ENCODE results near the gene C1QTNF3.
A peak's percentile ranks its signal among the peaks of the same experiment; 100 is the strongest.

C1QTNF3 gene

DNA sequence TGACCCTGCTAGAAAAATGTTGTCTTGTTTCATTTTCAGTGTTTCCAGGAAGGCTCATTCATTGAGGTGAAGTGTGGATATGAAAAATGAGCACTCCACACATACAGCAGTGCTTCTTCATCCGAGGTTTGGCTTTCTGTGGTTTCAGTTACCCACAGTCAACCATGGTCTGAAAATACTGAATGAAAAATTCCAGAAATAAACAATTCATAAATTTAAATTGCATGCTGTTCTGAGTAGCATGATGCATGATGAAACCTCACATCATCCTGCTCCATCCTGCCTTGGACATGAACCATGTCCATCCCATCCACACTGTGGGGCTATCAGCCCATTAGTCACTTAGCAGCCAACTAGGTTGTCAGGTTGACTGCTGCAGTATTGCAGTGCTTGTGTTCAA is 48.2 kb downstream of the C1QTNF3 start:
- no peak for DNase-seq

DNA sequence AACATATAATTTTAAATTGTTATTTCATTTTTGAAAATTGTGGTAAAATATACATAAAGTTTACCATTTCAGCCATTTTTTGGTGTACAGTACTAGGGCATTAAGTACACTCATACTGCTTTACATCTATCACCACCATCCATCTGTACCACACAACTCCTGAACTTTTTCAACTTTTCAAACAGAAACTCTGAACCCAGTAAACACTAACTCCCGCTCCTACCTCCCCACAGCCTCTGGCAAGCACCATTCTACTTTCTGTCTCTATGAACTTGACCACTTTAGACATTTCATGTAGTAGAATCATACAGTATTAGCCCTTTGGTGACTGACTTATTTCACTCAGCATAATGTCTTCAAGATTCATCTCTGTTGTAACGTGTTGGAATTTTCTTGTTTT is 50.1 kb downstream of the C1QTNF3 start:
- DNase-seq, result no peak

DNA sequence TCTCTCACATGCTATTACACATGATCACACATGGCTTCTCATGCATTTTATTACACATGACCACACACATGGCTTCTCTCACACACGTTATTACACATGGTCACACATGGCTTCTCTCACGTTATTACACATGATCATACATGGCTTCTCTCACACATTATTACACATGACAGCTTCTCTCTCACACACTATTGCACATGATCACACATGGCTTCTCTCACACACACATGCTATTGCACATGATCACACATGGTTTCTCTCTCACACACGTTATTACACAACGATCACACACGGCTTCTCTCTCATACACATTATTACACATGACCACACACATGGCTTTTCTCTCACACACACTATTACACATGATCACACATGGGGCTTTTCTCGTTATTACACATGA is 57.6 kb downstream of the C1QTNF3 start:
- no peak for DNase-seq

DNA sequence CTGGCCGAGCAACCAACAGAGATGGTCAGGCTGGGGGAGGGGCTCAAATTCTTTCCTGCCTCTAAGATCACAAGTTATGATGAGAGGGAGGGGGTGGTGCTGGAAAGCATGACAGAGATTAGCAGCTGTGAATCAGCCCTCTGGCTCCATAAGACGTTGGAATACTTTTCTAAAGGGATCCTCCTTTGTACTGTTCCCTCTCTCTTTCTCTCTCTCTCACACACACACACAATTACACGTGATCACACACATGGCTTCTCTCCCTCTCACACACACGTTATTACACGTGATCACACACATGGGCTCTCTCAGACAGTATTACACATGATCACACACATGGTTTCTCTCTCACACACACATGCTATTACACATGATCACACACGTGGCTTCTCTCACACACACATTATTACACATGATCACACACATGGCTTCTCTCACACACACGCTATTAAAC is 58.3 kb downstream of the C1QTNF3 start, which contains the start of gene SLC45A2:
Gene SLC45A2 (minus strand): TSS at position 23 of the 454 bp plus-strand sequence. CDS start 110 bp downstream, outside the sequence.
- no peak for DNase-seq

DNA sequence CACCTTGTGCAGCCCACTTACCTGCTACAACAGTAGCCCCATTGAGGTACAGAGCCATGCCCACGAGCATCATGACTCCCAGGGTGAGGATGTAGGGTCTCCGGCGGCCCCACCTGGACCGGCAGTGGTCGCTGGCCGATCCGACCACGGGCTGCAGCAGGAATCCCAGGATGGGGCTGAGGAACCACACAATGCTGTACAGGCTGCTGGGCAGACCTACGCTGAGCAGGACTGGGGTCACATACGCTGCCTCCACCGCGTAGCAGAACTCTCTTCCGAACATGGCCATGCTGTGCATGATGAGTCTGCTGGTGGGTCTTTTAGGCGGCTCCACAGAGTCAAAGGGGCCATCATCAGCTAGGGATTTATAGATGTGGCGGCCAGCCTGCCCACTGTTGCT is 58.8 kb downstream of the C1QTNF3 start:
- no peak for DNase-seq

DNA sequence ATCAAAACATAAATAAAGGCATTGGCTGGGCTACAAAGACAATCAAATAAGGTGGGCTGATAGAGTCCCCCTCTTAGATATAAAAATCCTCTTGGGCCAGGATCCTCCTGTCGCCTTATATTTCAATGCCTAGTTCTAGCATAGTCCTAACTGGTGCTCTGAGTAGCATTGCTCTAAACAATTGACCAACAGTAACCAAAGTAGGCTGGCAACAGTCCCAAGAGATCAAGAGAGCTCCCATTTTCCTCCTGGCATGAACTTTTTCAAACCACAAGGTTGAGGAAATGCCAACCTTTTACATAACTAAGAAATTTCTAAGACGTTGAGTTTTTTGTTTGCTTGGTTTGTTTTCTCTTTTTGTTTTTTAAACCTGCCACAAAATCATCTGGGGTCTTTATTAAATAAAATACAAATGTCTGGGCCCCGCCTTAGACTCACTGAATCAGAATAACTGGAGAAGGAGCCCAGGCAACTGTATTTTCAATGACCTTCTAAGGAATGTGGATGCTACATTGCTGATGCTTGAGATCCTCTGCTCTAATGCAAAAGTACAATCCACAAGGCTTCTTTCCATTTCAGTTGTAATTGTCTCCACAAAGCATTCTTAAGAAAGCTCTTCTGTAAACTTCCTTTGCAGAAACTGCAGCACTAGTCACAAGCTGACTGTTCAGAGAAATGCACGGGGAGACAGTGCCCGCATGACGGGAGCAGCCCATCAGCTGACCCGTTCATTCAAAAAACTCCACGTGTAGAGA is 61.4 kb downstream of the C1QTNF3 start:
- DNase-seq, result no peak

DNA sequence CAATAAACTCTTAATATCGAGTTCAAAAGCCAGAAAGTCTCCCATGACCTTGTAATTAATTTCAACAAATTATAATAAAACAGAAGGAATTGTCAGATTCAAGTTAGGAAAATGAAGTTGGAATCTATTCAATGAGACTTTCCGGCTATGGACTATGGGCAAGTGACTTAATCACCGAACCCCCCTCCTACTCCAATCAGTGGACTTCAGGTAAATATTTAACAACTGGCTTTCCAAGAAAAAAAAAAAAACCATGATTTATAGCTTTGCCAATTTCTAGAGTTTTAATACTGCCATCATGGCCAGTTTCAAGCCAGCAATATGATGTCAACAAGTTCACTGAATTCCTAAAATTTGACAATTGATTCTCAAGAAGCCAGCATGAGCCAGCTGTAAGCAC is 63.0 kb downstream of the C1QTNF3 start:
- no peak for DNase-seq

DNA sequence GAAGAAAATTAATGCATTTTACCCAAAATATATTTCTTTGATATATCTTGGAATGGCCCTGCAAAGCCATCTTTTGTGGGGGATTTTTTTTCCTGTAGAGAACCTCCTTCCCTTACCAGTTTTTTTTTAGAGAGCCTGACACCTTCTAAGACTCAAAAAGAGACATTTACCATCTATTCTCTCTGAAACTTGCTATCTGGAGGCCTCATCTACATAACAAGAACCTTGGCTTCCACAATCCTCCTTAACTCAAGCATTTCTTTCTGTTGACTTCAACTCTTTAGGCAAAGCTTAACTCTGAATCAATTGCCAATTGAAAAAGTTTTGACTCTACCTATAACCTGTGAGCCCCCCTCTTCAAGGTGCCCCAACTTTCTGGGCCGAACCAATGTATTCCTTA is 64.7 kb downstream of the C1QTNF3 start:
- DNase-seq, result no peak

DNA sequence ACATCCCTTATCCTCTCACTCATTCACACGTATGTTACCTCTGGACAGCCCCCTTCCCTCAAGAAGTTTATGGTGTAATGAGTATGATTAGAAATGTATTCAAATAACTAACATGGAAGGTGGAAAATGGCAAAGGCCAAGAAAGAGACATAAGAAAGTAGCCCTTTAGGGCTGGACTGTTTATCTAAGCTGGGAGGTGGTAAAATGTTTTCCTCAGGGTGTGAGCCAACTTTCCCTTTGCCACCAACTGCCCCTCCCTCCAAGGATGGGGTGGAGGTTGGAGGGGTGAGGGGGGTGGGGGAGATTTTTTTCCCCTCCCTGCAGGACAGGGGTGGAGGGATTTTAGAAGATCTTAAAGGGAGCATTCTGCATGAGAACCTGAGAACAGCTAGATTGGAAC is 66.7 kb downstream of the C1QTNF3 start:
- no peak for DNase-seq

DNA sequence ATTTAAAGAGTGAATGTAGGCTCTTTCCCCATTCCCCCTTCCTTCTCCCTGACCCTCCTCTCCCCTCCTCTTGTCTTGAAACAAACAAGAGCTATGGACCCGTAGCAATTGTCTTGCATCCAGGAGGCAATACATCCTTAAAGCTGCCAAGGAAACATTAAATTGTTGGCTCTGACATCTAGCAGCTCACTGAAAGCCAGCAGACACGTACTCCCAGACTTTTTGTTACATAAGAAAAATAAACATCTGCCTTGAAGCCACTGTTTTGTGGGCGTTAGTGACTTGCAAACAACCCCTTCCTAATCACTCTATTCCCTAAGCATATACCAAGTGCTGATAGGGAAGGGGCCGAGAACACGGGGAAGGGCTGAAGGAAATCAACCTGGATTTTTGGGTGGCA is 67.2 kb downstream of the C1QTNF3 start:
- DNase-seq, result no peak

DNA sequence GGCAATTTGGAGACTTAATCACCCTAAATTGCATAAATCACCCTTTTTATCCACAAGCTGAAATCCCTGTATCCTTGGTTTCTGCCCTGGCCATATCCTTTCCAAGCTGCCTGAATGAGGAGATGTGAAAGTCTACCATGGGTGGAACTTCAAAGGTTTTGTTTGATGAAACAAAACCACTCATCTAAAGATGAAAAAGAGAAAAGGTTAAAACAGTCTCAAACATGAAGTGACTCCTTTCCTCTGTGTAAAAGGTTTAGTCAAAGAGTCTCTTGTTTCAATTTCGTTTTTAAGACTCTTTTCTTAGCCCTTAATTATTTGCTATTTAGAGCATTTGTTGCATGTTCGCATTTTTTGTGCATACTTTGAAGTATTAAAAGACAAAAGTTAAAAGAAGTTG is 69.7 kb downstream of the C1QTNF3 start:
- no peak for DNase-seq

DNA sequence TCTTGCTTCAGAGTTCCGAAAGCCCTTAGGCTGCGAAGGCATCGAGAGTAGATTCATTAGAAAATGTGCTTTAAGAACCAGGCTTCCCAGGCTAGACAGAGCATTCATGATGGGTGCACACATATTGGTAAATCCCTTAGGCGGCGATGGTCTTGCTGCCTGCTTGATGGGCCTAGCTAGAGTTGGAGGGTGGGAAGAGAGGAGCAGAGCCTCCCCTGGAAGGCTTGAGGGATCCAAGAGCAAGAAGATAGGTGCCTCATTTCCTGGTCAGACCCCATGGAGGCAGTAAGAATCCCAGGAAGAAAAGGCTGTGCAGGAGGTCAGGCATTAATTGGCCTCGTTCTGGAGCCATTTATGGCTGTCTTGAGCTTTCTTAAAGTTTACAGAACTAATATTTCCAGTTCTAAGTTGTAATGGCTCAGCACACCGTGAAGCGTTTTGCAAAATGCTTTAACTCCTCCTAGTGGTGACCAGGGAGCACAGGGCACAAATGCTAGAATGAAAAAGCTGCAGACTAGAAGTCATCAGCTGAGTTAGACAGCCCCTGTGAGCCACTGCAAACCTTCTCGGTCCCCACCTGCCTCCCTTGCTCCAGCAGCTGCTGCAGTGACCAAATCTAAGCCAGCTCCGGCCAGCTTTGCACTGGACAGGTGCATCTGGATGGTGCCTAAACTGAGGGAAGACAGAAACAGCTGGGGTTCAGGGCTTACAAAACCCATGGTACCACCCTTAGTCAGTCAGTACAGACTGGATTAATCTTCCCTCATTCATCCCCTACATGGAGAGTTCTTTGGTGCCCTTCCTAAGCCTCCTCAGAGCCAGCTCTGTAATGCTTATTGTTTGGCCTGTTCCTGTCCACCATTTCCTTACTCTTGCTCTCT is 73.2 kb downstream of the C1QTNF3 start:
- peak; percentile 3 for DNase-seq

DNA sequence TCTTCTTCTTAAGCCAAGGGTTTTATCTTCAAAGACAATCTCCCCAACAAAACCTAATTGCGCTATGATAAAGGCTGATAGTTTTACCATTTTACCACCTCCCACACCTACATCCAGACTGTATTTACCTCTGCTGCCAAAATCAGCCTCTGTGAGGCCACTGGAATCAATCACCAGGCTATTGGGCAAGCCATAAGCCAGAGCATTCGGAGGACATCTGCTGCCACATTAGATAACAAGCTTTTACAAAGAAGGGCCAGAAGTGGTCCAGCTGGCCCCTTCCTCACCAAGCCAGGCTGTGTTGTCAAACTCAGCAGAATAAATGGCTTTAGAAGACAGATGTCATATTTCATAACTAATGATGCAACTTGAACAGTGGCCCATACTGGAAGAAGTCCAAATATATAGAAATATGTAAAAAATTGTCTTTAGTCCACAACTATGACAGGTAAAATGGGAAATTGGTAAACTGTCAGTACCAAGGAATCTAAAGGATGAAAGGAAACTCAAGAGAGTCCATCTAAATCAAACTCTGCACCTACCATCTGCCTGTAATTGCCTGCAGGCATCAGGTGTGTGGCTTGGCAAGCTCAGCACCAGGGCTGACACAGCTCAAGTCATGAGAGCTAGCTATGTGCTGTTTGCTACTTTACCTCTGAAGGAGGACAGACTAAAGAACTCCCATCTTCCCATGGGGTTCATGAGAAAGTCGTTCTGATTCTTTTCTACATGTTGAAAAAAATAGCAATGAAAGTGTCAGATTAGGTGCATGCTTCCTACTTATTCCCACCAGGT is 74.6 kb downstream of the C1QTNF3 start:
- DNase-seq, result no peak
